ENCODE data around the gene NMNAT2. TPM values are rescaled to one million over a fixed set of nuclear protein-coding genes. Genes with fewer than 3 reads are reported as not detected.
A peak's percentile ranks its signal among the peaks of the same experiment; 100 is the strongest.

NMNAT2 gene
- total and polyA plus RNA-seq, 2 of the 4 experiments (the other 2 are of a cell fraction) = 0.36 to 2.4 TPM

DNA sequence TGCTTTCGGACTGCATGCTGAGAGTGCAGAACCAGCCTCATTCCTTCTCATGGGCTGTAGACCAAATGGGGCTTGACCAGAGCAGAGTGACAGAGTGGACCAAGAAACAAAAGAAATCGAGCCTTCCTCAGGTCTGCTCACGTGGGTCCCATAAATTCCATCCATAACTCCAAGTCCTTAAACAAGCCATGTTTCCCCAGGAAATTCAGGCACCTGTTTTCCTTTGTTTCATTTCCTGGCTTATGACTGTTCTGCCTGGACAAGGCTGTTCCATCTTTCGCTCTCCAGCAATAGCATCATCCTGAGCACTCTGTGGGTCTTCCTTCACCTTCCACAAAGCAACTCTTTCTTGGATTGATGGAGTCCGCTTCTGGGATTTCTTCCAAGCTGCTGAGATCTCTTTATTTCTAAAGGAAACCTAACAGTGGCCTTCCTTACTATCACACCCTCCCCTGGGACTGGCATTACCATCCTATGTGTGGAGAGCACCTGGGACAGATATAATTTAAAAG is 168.2 kb downstream of the NMNAT2 start (continued):
- TF ChIP-seq, protein P1, sequence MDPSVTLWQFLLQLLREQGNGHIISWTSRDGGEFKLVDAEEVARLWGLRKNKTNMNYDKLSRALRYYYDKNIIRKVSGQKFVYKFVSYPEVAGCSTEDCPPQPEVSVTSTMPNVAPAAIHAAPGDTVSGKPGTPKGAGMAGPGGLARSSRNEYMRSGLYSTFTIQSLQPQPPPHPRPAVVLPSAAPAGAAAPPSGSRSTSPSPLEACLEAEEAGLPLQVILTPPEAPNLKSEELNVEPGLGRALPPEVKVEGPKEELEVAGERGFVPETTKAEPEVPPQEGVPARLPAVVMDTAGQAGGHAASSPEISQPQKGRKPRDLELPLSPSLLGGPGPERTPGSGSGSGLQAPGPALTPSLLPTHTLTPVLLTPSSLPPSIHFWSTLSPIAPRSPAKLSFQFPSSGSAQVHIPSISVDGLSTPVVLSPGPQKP (IDR thresholded peaks at IDR 0.05; ENCODE audit: borderline replicate concordance, low read depth, low read length) = no peak
- no peak for TF ChIP-seq BHLHE40 (IDR thresholded peaks at IDR 0.05; ENCODE audit: low read depth, low read length)
- no peak for TF ChIP-seq POLR2A (IDR thresholded peaks at IDR 0.05; ENCODE audit: low read depth, low read length)

DNA sequence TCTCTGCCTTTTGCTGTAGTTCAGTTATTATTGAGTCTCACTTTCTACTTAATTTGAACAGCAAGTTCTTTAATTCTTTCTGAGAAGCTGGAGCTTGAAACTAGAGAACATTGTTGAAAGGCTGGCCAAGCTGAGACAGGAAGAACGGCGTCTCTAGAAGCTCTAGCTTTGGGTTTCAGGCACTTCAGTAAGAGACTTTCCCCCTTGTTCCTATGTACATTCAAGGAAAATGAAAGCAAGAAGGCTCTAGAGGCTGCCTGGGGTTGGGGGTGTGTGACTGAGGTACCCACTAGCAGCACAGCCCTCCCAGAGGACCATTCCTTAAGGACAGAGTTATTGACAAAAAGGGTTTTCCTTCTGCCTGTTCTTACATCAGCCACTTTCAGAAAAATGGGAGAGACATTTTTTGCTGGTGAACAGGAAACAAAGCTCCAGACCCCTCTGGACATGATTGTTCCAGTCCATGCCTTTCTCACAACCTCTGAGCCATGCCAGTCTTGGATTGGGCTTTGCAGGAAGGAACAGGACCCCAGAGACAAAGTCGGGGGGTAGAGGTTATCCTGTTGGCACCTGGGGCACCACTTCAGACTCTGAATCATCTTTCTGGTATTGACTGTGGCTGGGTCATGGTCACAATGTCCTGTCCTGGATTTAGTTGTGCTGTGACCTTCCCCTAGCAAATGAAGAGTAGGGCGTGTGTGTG is 169.0 kb downstream of the NMNAT2 start:
- Histone ChIP-seq H4K8ac (ENCODE audit: low read depth in 2 of 2, low read length in 2 of 2) (no peak overlapping the region), H2BK5ac (ENCODE audit: low read depth, low read length, poor library complexity, severe bottlenecking) (no peak overlapping the region), H3K23ac (ENCODE audit: low read depth, low read length) (no peak overlapping the region), H2AK9ac (replicated peaks; ENCODE audit: low read depth, low read length, poor library complexity) (no peak overlapping the region), H3K36me3 (ENCODE audit: control insufficient read depth, insufficient read depth, low read length) (no peaks in the 10 kb centered on the region), H3K4me2 (ENCODE audit: low read depth, low read length) (no peak overlapping the region), H3K9me1 (ENCODE audit: insufficient read depth, low read length) (no peaks in the 10 kb centered on the region), H2AK5ac (ENCODE audit: low read depth, low read length) (no peak overlapping the region), H4K91ac (ENCODE audit: insufficient read depth, low read depth, low read length) (no peak overlapping the region), H2BK120ac (ENCODE audit: low read depth, low read length) (peak overlapping the region; percentile 63; the same call in 1 of the 2 replicates), H3K18ac (ENCODE audit: low read depth, low read length) (no peak overlapping the region), H4K20me1 (ENCODE audit: insufficient read depth, low read length) (no peaks in the 10 kb centered on the region), H3K79me1 (ENCODE audit: low read depth in 1 of 2, low read length in 2 of 2) (no peaks in the 10 kb centered on the region), H2AFZ (replicated peaks; ENCODE audit: low read length, poor library complexity) (peak overlapping the region; percentile 48), H2BK20ac (ENCODE audit: low read depth, low read length) (peak overlapping the region; percentile 51; the same call in 1 of the 2 replicates), H2BK15ac (ENCODE audit: low read depth, low read length) (peak overlapping the region; percentile 32; the same call in 1 of the 3 replicates), H3K9me3 (ENCODE audit: control insufficient read depth, insufficient read depth, low read length) (peaks cover 3% of the 10 kb centered on the region; the same call in 1 of the 2 replicates), H3K27me3 (ENCODE audit: control insufficient read depth, insufficient read depth, low read length) (no peaks in the 10 kb centered on the region), H3K4me3 (ENCODE audit: insufficient read depth, low read depth, low read length) (no peak overlapping the region), H4K5ac (ENCODE audit: low read depth, low read length) (no peak overlapping the region), H3K4ac (ENCODE audit: low read depth, low read length) (peak overlapping the region; percentile 65; the same call in 1 of the 2 replicates), H3K4me1 (ENCODE audit: control insufficient read depth, insufficient read depth, low read length) (no peaks in the 10 kb centered on the region), H3K56ac (ENCODE audit: extremely low read depth, insufficient read depth, low read length) (no peak overlapping the region), H3K27ac (ENCODE audit: insufficient read depth, low read length) (no peak overlapping the region), H3K9ac (ENCODE audit: low read depth, low read length) (no peak overlapping the region), H3K14ac (replicated peaks; ENCODE audit: low read depth, low read length) (no peak overlapping the region; the same call in 1 of the 2 replicates)
- POLR2A ChIA-PET (ENCODE audit: unreplicated experiment) = no interaction called here
- WGBS, 2 experiments (ENCODE audit: extremely low coverage in 2 of 2, insufficient read length in 1 of 2) = no CpG with 5 or more reads among the region's 4 CpGs
- dilution Hi-C loops (cut with HindIII; ENCODE audit: low sequenced_read_pairs, unreplicated experiment) = no loop called here
- no peak for ATAC-seq (ENCODE audit: low read depth)
- in situ Hi-C loops (cut with MboI; ENCODE audit: low sequenced_read_pairs) = loop anchor here (25.0 kb wide), 1 partner anchor 287 kb away; the partner anchor contains the start of gene SHCBP1L
- intact Hi-C loops (cut with micrococcal nuclease) = no loop called here
- DNase-seq = no peak
- BruUV-seq (replicated peaks) = no TSS peak
- CTCF ChIA-PET = interaction anchor here (1.8 kb wide), 1 partner anchor 22 kb away, joined by 5 read pairs; no protein-coding TSS in a partner anchor
- TF ChIP-seq MAFK (IDR thresholded peaks at IDR 0.05; ENCODE audit: low read depth, low read length) = no peak
- no peak for TF ChIP-seq RFX5 (IDR thresholded peaks at IDR 0.05; ENCODE audit: low read depth, low read length)
- TF ChIP-seq SMC3 (IDR thresholded peaks at IDR 0.05; ENCODE audit: low read depth, low read length) = no peak
- no peak for TF ChIP-seq MXI1 (IDR thresholded peaks at IDR 0.05; ENCODE audit: borderline replicate concordance, low read depth, low read length)
- TF ChIP-seq, protein P2, sequence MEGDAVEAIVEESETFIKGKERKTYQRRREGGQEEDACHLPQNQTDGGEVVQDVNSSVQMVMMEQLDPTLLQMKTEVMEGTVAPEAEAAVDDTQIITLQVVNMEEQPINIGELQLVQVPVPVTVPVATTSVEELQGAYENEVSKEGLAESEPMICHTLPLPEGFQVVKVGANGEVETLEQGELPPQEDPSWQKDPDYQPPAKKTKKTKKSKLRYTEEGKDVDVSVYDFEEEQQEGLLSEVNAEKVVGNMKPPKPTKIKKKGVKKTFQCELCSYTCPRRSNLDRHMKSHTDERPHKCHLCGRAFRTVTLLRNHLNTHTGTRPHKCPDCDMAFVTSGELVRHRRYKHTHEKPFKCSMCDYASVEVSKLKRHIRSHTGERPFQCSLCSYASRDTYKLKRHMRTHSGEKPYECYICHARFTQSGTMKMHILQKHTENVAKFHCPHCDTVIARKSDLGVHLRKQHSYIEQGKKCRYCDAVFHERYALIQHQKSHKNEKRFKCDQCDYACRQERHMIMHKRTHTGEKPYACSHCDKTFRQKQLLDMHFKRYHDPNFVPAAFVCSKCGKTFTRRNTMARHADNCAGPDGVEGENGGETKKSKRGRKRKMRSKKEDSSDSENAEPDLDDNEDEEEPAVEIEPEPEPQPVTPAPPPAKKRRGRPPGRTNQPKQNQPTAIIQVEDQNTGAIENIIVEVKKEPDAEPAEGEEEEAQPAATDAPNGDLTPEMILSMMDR (conservative IDR thresholded peaks at IDR 0.05; ENCODE audit: low read depth, low read length) = no peak
- TF ChIP-seq MAZ (IDR thresholded peaks at IDR 0.05; ENCODE audit: borderline replicate concordance, low read depth, low read length) = no peak
- TF ChIP-seq, protein P1 (IDR thresholded peaks at IDR 0.05; ENCODE audit: borderline replicate concordance, low read depth, low read length) = no peak

All from IMR-90 (cell line).